Measurements from ENCODE around the gene PROZ.

Gene PROZ

GRCh38 chr13:113182046-113182445, 23.6 kb downstream of the PROZ start:
- no peak for TF ChIP-seq CTCF (IDR thresholded peaks at IDR 0.05; ENCODE audit: insufficient read depth, low read depth, low read length, missing control alignments)
- no peak overlapping the region for H3K4me3 ChIP-seq (ENCODE audit: low read depth, low read length)
- no peak for DNase-seq (ENCODE audit: low read depth)

- DNase-seq (ENCODE audit: low read depth) = no peak
- no peak overlapping the region for H3K4me3 ChIP-seq (ENCODE audit: low read depth, low read length)
- TF ChIP-seq CTCF (IDR thresholded peaks at IDR 0.05; ENCODE audit: insufficient read depth, low read depth, low read length, missing control alignments) = no peak
Measured at GRCh38 chr13:113183450-113184129, 25.1 kb downstream of the PROZ start.

- no peak for TF ChIP-seq CTCF (IDR thresholded peaks at IDR 0.05; ENCODE audit: insufficient read depth, low read depth, low read length, missing control alignments)
- no peak for DNase-seq (ENCODE audit: low read depth)
- H3K4me3 ChIP-seq (ENCODE audit: low read depth, low read length) = no peak overlapping the region
Measured at GRCh38 chr13:113184568-113185440, 26.4 kb downstream of the PROZ start.

- no peak overlapping the region; the same call in 1 of the 2 replicates for H3K4me3 ChIP-seq (ENCODE audit: low read depth, low read length)
- DNase-seq (ENCODE audit: low read depth) = peak; percentile 92
- TF ChIP-seq CTCF (IDR thresholded peaks at IDR 0.05; ENCODE audit: insufficient read depth, low read depth, low read length, missing control alignments) = no peak
Measured at GRCh38 chr13:113186061-113186900, 27.8 kb downstream of the PROZ start.

GRCh38 chr13:113187263-113187669, 28.8 kb downstream of the PROZ start:
- no peak overlapping the region for H3K4me3 ChIP-seq (ENCODE audit: low read depth, low read length)

More at GRCh38 chr13:113187263-113187669, 28.8 kb downstream of the PROZ start:
- no peak for DNase-seq (ENCODE audit: low read depth)
- TF ChIP-seq CTCF (IDR thresholded peaks at IDR 0.05; ENCODE audit: insufficient read depth, low read depth, low read length, missing control alignments) = no peak
